ENCODE measurements around the gene S100A6. TPM values are rescaled to one million over a fixed set of nuclear protein-coding genes. Genes with fewer than 3 reads are reported as not detected.

S100A6 gene
- polyA plus RNA-seq, 3 donors: 125 to 3,055 (median 1,599) TPM

DNA sequence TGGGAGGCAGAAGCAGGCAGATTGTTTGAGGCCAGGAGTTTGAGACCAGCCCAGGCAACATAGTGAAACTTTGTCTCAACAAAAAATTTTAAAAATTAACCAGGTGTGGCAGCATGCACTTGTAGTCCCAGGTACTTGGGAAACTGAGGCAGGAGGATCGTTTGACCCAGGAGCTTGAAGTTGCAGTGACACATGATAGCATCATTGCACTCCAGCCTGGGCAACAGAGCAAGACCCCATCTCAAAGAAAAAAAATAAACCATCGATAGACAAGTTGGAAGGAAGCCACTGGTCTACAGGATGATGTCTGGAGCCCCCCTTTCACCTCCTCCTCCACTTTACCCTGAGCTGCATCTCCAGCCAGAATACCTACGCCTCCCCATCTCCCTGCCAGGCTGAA lies 16.5 kb downstream of the S100A6 start:
- 74 to 92% (median 89%) methylated on average over 3 of the region's 3 CpGs for WGBS, 3 donors
- H3K27ac ChIP-seq (ENCODE audit: low read depth, low read length): no peak overlapping the region

DNA sequence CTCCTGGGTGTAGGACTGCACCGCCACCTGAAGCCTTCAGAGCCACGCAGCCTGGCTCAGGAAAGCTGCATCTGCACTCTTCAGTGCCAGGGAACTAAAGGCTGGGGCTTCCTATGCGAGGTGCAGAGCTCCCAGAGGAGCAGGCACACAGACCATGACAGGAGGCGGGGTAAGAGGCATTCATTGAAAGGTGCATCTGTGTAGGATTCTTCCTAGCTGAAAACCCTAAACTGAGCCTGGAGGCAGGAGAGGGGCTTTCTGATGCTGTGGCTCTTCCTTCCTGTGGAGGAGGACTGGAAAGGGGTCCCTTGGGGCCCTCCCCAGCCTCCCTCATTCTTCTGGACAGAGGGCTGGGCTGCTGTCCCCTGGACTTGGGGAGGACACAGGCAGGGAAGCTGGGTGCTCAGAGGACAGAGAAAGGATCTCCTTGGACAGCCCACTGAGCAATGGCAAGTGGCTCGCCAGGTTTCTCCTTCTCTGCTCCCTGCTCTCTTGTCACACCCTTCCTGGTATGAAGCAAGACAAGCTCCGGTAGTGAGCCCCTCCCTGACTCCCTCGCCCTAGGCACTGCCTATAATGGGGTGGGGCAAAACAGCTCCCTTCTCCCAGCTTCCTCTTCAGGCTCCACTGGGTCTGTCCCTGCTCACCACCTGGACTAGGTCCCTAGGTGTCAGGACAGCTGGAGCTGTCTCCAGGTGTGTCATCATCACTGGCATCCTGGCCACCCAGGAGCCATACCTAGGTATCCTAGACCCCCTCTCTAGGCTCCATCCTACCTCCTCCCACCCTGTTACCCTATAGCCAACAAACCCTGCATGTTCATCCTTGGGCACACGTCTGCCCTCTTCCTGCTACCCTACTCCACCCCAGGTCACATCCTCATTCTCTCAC lies 20.0 kb downstream of the S100A6 start:
- 37 to 51% (median 44%) methylated on average over 8 of the region's 8 CpGs for WGBS, 3 donors
- H3K27ac ChIP-seq (ENCODE audit: low read depth, low read length): no peak overlapping the region

DNA sequence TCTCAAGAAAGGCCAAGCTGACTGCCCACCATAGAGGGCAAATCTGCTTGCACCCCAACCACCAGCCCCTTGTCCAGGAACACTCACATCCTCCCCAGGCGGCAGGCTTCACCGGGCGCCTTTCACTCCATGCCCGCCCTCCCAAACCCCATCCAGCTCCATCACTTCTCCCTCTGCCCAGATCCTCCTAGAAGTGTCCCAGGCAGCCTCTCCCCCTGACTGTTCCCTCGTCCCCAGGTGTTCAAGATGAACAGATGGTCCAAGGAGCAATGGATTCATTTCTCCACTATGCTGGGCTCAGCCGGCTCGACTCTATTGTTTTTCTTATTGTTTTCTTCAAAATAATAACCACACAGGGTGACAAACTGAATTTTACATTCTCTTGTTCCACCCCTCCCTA lies 22.1 kb downstream of the S100A6 start:
- no peak overlapping the region for H3K27ac ChIP-seq (ENCODE audit: low read depth, low read length)
- WGBS, 3 donors: 90 to 98% (median 95%) methylated on average over 7 of the region's 7 CpGs

GRCh38 chr1:153513023-153513422 lies 22.8 kb downstream of the S100A6 start:
- 52 to 69% (median 64%) methylated on average over 3 of the region's 3 CpGs for WGBS, 3 donors
- H3K27ac ChIP-seq (ENCODE audit: low read depth, low read length): no peak overlapping the region

- WGBS, 3 donors: 0 to 2% (median 1%) methylated on average over 7 of the region's 7 CpGs
- H3K27ac ChIP-seq (ENCODE audit: low read depth, low read length): no peak overlapping the region
Measured at GRCh38 chr1:153510984-153511410, 24.8 kb downstream of the S100A6 start.

GRCh38 chr1:153509729-153510354 lies 25.9 kb downstream of the S100A6 start:
- WGBS, 3 donors: 73 to 86% (median 76%) methylated on average over 4 of the region's 4 CpGs

DNA sequence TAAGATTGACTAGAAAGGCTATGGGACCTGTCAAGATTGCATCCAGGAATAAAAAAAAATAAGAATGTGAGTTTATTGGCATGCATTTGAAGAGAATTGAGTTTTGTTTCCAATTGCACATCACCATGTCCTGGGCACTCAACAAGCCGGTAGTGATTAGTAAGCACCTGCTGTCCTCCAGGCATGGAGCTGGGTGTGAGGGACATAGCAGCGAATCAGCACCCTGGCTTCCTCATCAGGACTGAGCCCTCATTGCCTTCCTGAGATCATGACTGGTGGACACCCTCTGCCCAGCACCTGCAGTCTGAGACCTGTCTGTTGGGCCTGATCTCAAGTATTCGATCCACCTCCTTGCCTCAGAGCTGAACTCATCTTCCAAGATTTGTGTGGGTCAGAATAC lies 26.8 kb downstream of the S100A6 start:
- no peak overlapping the region for H3K27ac ChIP-seq (ENCODE audit: low read depth, low read length)
- 89 to 96% (median 90%) methylated on average over 3 of the region's 3 CpGs for WGBS, 3 donors

More at GRCh38 chr1:153509729-153510354, 25.9 kb downstream of the S100A6 start:
- H3K27ac ChIP-seq (ENCODE audit: low read depth, low read length): no peak overlapping the region

DNA sequence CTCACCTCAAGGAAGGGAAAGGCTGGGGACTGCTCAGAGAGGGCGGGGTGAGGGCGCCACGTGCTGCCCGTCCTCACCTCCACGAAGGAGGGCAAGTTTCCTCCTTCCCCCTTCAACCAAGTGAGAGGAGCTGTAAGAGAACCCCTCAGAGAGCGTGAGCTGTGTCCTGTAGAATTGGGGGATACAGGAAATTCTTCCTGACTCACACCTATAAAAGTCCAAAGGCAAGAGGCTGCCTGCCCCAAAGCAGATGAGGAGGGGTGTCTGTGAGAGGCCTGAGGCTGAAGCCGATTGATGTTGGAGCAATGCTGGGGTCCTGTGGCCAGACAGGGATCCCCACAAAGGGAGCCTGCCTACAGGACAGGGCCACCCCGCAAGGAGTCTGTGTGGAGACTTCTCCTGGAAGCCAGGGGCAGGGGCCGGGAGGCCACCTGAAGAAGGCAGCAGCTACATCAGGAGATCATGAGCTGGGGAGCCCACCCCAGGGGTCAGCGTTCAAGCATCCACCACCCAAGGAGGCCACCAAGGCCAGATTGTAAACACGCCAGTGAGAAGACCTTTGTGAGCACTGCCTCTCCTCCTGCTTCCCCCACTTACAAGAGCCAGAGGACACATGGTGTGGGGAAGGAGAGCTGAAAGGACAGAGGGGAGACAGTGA lies 27.7 kb downstream of the S100A6 start:
- WGBS, 3 donors: 78 to 86% (median 83%) methylated on average over 11 of the region's 11 CpGs
- no peak overlapping the region for H3K27ac ChIP-seq (ENCODE audit: low read depth, low read length)

DNA sequence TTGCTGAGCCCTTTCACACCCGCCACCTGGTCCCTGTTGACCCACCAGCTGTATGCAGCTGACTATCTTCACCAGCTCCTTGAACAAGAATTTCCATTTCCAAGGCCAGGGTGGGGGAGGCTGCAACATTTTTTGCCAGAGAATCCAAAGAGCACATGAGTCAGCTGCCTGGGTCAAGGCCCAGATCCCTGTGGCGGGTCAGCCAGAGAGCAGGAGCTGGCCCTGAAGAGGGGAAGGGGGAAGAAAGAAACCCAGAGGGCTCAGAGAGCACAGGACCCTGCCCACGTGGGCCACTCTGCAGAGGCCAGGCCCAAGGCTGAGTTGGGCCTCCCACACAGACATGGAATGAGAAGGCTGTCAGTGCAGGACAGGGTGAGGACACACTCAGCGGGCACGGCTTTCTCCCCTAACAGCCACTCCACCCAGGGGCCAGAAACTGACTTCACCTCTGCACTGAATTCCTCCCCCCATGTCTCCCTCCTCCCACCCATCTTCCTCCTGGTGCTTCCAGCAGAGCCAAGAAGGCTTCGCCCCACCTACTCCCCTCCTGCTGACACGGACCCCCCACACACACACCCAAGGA lies 28.9 kb downstream of the S100A6 start:
- WGBS, 3 donors: 49 to 55% (median 52%) methylated on average over 7 of the region's 7 CpGs
- H3K27ac ChIP-seq (ENCODE audit: low read depth, low read length): peak overlapping the region; percentile 63

- 73 to 83% (median 81%) methylated on average over 5 of the region's 5 CpGs for WGBS, 3 donors
- H3K27ac ChIP-seq (ENCODE audit: low read depth, low read length): peak overlapping the region; percentile 73
Measured at GRCh38 chr1:153506386-153506785, 29.4 kb downstream of the S100A6 start.

GRCh38 chr1:153505576-153505975 lies 30.2 kb downstream of the S100A6 start:
- WGBS, 3 donors: 89 to 94% (median 92%) methylated on average over 1 of the region's 1 CpG

GRCh38 chr1:153503766-153504165 lies 32.0 kb downstream of the S100A6 start:
- WGBS, 3 donors: 85 to 92% (median 86%) methylated on average over 3 of the region's 3 CpGs
- no peak overlapping the region for H3K27ac ChIP-seq (ENCODE audit: low read depth, low read length)

More at GRCh38 chr1:153505576-153505975, 30.2 kb downstream of the S100A6 start:
- no peak overlapping the region for H3K27ac ChIP-seq (ENCODE audit: low read depth, low read length)

DNA sequence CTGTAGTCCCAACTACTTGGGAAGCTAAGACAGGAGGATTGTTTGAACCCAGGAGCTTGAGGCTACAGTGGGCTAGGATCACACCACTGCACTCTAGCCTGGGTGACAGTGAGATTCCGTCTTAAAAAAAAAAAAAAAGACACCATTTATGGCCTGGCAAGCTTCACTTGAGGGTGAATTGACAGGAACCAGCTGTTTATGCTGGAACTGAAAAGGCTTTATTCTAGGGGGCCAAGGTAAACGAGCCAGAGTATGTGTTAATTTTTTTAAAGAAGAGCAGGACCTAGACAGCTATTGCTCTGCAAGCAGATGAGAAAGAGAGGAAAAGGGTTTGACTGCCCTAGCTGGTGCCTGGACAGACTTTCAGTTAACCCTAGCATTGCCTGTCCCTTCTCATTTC lies 37.0 kb downstream of the S100A6 start:
- no peak overlapping the region for H3K27ac ChIP-seq (ENCODE audit: low read depth, low read length)
- WGBS, 3 donors: 6 to 11% (median 8%) methylated on average over 2 of the region's 2 CpGs

DNA sequence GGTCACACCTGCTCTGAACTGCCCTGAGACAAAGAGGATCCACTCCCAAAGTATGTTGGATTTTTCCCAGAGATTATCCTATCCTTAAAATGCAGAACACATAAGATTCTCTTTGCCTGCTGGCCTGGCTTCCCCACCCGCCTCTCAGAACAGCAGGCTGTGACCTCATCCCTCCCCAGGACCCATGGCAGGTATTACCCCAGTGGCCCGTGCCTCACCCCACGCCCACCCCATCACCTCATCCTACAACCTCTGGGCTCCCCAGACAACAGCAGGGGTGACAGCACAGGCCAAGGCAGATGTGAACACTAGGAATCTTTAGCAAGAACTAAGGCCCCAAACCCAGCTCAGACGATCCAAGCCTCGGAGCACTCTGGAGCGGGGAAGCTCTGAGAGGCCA lies 40.3 kb downstream of the S100A6 start:
- 55 to 60% (median 56%) methylated on average over 6 of the region's 6 CpGs for WGBS, 3 donors
- no peak overlapping the region for H3K27ac ChIP-seq (ENCODE audit: low read depth, low read length)

GRCh38 chr1:153494976-153495535 lies 40.7 kb downstream of the S100A6 start:
- no peak overlapping the region for H3K27ac ChIP-seq (ENCODE audit: low read depth, low read length)
- WGBS, 3 donors: 34 to 43% (median 42%) methylated on average over 6 of the region's 6 CpGs

DNA sequence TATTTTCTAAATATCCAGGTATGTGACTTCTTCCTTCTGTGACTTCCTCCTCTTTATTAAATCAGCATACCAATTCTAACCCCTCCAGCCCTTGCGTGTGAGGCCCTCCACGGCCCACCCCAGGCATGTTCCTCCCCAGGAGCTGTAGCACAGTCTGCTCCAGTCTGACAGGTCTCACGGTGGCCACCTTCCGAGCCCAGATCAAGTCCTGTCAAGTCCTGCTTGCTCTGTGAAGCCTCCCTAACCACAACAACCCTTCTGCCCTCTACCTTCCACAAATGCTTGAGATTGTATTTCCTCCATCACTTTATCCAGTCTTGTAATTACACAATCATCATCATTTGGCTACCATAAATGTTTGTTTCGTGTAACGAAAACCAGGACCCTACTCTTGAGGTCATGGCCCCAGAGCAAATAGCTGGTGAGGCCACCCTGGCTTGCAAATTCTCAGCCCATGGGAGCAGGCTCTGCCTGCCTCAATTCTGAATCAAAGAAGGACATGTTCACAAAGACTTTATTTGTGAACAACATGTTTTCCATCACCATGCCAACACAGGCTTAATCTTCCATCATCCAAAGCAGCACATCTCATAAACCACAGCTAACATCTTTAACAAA lies 42.3 kb downstream of the S100A6 start:
- no peak overlapping the region for H3K27ac ChIP-seq (ENCODE audit: low read depth, low read length)
- 71 to 79% (median 77%) methylated on average over 6 of the region's 6 CpGs for WGBS, 3 donors

DNA sequence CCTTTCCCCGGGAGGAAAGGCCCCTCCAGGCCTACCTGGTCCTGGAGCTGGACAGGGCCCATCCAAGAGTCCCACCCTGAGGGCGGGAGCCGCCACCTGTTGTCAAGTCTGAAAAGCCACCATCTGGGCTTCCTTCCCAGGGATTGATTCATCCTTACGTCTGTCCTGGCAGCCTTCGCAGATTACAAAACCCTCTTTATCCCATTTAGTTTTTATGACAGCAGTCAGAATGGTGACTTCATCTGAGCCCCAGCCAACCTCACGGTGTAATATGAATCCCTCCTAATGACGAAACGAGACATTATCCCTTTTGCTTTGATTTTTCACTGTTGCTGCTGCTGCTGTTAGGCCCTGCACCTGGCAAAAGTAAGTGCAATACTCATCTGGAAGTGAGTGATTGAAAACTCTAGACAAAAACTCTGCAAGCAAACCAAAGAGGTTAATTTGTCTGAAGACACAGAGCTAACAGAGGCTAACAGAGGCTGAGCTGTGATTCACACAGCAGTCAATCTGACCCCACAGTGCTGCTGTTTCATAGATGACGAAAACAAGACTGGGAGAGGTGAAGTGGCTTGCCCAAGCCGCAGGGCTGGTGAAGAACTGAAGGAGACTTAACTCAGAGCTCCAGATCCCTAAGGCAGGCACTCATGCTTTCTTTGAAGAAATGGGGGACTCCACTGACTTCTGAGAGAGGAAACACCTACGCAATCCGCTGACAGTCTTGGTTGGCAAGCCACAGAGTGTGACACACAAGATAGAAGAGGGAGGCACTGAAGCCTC lies 45.3 kb downstream of the S100A6 start:
- H3K27ac ChIP-seq (ENCODE audit: low read depth, low read length): no peak overlapping the region
- WGBS, 3 donors: 33 to 43% (median 35%) methylated on average over 12 of the region's 12 CpGs

Measured in adipose tissue (tissue), 3 donors.